ENCODE data around the gene FBXO10.

FBXO10 gene

DNA sequence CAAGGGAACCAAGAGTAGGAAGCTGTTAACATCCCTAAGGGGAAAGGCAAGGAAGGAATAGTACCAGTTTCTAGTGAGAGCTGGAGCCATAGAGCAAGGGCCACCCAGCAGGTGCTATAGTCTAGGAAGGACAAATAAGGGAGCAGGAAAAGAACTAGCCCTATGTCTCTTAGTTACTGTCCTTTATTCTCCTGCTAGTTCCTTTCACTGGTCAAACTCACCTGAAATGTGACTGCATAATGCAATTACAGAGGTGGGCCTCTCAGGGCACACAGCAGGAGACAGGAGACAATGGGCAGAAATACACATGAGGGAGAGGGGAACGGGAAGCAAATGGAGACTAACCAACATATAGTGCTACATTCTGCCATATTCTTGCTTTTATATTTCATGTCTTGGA lies 47.9 kb upstream of the FBXO10 start:
- Histone ChIP-seq H3K9ac (ENCODE audit: low read length) (no peak overlapping the region), H3K4me1 (ENCODE audit: low read length) (no peaks in the 10 kb centered on the region), H3K27ac (ENCODE audit: low read length) (no peak overlapping the region), H3K4me2 (ENCODE audit: low read length) (no peak overlapping the region), H3K79me2 (ENCODE audit: low read length) (no peaks in the 10 kb centered on the region), H2AFZ (ENCODE audit: low read depth, low read length) (no peak overlapping the region), H3K27me3 (ENCODE audit: low read depth, low read length) (no peaks in the 10 kb centered on the region), H3K9me3 (ENCODE audit: insufficient read depth, low read length) (no peaks in the 10 kb centered on the region), H3K36me3 (replicated peaks; ENCODE audit: low read depth, low read length) (no peaks in the 10 kb centered on the region), H3K4me3 (ENCODE audit: low read length) (no peak overlapping the region), H4K20me1 (ENCODE audit: insufficient read depth, low read length) (no peaks in the 10 kb centered on the region)
- TF ChIP-seq, protein P1, sequence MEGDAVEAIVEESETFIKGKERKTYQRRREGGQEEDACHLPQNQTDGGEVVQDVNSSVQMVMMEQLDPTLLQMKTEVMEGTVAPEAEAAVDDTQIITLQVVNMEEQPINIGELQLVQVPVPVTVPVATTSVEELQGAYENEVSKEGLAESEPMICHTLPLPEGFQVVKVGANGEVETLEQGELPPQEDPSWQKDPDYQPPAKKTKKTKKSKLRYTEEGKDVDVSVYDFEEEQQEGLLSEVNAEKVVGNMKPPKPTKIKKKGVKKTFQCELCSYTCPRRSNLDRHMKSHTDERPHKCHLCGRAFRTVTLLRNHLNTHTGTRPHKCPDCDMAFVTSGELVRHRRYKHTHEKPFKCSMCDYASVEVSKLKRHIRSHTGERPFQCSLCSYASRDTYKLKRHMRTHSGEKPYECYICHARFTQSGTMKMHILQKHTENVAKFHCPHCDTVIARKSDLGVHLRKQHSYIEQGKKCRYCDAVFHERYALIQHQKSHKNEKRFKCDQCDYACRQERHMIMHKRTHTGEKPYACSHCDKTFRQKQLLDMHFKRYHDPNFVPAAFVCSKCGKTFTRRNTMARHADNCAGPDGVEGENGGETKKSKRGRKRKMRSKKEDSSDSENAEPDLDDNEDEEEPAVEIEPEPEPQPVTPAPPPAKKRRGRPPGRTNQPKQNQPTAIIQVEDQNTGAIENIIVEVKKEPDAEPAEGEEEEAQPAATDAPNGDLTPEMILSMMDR (IDR thresholded peaks at IDR 0.05; ENCODE audit: low read depth, low read length), result no peak
- no peak for TF ChIP-seq EZH2phosphoT487 (IDR thresholded peaks at IDR 0.05; ENCODE audit: low read depth)

DNA sequence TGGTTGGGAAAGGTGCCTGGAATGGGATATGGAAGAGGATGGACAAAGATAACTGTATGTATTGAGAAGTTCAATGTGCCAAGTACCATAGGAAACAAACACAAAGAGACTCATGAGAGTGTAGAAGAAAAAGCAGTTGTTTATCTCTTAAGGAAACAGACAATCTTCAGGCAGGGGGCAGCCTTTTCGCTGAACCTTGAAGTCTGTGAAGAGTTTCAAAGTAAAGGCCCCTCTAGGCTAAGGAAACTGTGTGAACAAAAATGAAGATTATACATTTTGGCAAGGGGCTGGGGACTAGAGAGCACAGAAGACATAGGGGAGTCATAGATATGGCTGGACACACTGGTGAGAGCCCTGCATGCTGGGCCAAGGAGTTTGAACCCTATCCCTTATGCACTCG lies 47.1 kb upstream of the FBXO10 start:
- H3K79me2 ChIP-seq (ENCODE audit: low read length), result no peaks in the 10 kb centered on the region
- no peak overlapping the region for H3K4me2 ChIP-seq (ENCODE audit: low read length)
- no peak overlapping the region for H3K27ac ChIP-seq (ENCODE audit: low read length)
- no peaks in the 10 kb centered on the region for H4K20me1 ChIP-seq (ENCODE audit: insufficient read depth, low read length)
- TF ChIP-seq, protein P1 (IDR thresholded peaks at IDR 0.05; ENCODE audit: low read depth, low read length), result no peak
- TF ChIP-seq EZH2phosphoT487 (IDR thresholded peaks at IDR 0.05; ENCODE audit: low read depth), result no peak
- H3K27me3 ChIP-seq (ENCODE audit: low read depth, low read length), result no peaks in the 10 kb centered on the region
- H3K36me3 ChIP-seq (replicated peaks; ENCODE audit: low read depth, low read length), result no peaks in the 10 kb centered on the region
- no peak overlapping the region for H2AFZ ChIP-seq (ENCODE audit: low read depth, low read length)
- H3K9ac ChIP-seq (ENCODE audit: low read length), result no peak overlapping the region
- no peaks in the 10 kb centered on the region for H3K9me3 ChIP-seq (ENCODE audit: insufficient read depth, low read length)
- H3K4me3 ChIP-seq (ENCODE audit: low read length), result no peak overlapping the region
- no peaks in the 10 kb centered on the region for H3K4me1 ChIP-seq (ENCODE audit: low read length)

DNA sequence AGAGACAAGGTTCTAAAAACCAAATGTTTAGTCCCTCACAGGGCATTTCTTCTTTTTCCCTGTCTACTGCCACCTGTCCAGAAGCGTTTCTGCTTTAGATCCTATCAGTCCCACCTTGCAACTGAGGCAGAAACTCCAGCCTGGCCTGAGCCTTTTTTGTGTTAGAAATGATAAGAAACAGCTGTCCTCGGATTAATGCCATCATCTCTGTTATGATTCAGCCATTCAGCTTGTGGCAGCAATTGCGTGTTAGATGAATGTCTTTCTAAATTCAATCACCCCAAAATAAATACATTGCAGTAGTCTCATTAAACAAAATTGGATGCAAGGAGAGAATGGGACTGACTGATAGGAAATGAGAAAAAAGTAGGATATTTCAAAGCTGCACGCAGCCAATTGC lies 46.3 kb upstream of the FBXO10 start:
- H2AFZ ChIP-seq (ENCODE audit: low read depth, low read length), result no peak overlapping the region
- no peaks in the 10 kb centered on the region for H4K20me1 ChIP-seq (ENCODE audit: insufficient read depth, low read length)
- no peaks in the 10 kb centered on the region; the same call in 1 of the 2 replicates for H3K27me3 ChIP-seq (ENCODE audit: low read depth, low read length)
- TF ChIP-seq EZH2phosphoT487 (IDR thresholded peaks at IDR 0.05; ENCODE audit: low read depth), result no peak
- TF ChIP-seq, protein P1 (IDR thresholded peaks at IDR 0.05; ENCODE audit: low read depth, low read length), result no peak
- no peak overlapping the region for H3K4me2 ChIP-seq (ENCODE audit: low read length)
- no peak overlapping the region for H3K4me3 ChIP-seq (ENCODE audit: low read length)
- no peak overlapping the region for H3K9ac ChIP-seq (ENCODE audit: low read length)
- no peaks in the 10 kb centered on the region for H3K9me3 ChIP-seq (ENCODE audit: insufficient read depth, low read length)
- no peaks in the 10 kb centered on the region for H3K4me1 ChIP-seq (ENCODE audit: low read length)
- no peak overlapping the region for H3K27ac ChIP-seq (ENCODE audit: low read length)
- H3K36me3 ChIP-seq (replicated peaks; ENCODE audit: low read depth, low read length), result no peaks in the 10 kb centered on the region
- H3K79me2 ChIP-seq (ENCODE audit: low read length), result no peaks in the 10 kb centered on the region

DNA sequence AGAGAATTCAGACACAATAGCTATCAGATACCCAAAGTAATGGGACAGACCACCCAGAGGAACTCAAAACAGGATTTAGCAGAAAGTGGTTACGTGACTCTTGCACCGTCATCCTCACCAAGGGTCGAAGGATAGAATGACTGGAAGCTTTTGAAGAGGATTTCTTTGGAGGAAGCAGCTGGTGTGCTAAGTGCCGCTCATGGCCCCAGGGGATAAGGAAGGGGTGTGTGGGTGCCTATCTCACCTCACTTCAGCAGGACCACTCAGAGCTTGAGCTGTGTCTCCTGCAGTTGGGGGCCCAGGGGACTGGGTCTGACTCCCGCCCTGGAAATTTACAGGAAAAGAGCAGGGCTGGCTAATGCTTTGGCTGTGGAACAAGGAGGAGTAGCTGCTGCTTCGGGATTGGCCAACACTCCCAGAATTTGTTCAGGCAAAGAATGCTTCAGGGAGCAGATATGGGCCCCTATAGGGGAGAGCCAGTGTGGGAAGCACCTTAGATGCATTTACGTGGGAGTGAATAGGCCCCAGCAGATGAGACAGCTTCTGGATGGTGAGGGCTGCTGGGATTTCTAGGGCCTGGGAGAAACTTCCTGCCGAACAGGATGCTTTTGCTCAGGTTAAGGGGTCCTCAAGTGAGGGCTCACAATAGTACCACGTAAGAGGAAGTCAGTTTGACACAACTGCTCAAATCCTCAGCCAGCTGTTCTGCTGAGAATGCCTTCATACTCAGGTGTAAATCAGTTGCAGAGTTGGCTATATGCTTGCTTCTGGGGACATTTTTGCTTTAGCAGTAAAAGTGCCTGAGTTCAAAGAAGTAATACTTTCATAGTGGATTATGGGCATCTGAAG lies 45.3 kb upstream of the FBXO10 start:
- Histone ChIP-seq H3K36me3 (replicated peaks; ENCODE audit: low read depth, low read length) (no peaks in the 10 kb centered on the region), H3K27ac (ENCODE audit: low read length) (no peak overlapping the region), H3K27me3 (ENCODE audit: low read depth, low read length) (no peaks in the 10 kb centered on the region; the same call in 1 of the 2 replicates), H3K79me2 (ENCODE audit: low read length) (no peaks in the 10 kb centered on the region), H3K9ac (ENCODE audit: low read length) (no peak overlapping the region), H2AFZ (ENCODE audit: low read depth, low read length) (no peak overlapping the region), H4K20me1 (ENCODE audit: insufficient read depth, low read length) (no peaks in the 10 kb centered on the region), H3K9me3 (ENCODE audit: insufficient read depth, low read length) (no peaks in the 10 kb centered on the region), H3K4me3 (ENCODE audit: low read length) (no peak overlapping the region), H3K4me2 (ENCODE audit: low read length) (no peak overlapping the region), H3K4me1 (ENCODE audit: low read length) (no peaks in the 10 kb centered on the region)
- no peak for TF ChIP-seq EZH2phosphoT487 (IDR thresholded peaks at IDR 0.05; ENCODE audit: low read depth)
- TF ChIP-seq, protein P1 (IDR thresholded peaks at IDR 0.05; ENCODE audit: low read depth, low read length), result no peak

Data from OCI-LY3 (cell line).